Measurements from ENCODE around the gene FAM229A.

Gene FAM229A

DNA sequence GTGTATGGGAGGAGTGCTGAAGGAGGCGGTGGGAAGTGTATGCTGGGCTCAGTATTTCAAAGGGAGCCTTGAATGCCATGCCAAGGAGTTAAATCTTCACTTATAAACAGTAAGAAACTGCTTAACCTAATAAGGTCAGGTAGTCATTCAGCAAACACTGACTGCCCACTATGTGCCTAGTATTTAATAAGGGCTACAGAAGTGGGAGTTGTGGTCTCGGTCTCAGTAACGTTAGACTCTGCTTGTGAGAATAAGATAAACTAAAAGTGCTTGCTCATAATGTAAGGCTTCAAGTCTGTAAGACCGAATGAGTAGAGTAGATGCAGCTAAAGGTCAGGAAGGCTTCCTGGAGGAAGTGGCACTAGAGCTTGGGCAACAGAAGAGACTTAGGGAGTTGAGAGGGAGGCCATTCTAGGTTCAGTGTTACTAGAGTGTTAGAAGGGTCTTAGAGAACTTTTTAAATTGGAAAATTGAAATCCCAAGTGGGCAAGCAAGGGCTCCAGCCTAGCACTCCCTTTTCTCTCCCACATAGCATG lies 32.3 kb downstream of the FAM229A start:
- no peak for DNase-seq

DNA sequence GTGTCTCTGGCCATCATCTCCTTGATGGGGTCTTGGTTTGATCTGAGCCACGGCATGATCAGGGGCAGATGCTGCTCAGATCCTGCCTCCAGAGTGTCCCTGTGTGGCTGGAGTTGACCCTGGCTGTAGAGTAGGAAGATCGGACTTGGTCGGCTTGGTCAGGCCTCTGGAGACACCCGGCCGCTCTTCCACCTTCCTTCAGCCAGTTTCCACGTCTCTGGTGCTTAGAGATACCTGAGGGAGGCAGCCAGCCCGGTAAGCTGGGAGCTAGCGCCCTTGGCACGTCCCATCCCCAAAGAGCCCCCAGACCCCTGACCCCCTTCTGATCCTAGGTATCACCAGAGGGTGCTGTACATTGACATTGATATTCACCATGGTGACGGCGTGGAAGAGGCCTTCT lies 35.1 kb downstream of the FAM229A start:
- DNase-seq = no peak

DNA sequence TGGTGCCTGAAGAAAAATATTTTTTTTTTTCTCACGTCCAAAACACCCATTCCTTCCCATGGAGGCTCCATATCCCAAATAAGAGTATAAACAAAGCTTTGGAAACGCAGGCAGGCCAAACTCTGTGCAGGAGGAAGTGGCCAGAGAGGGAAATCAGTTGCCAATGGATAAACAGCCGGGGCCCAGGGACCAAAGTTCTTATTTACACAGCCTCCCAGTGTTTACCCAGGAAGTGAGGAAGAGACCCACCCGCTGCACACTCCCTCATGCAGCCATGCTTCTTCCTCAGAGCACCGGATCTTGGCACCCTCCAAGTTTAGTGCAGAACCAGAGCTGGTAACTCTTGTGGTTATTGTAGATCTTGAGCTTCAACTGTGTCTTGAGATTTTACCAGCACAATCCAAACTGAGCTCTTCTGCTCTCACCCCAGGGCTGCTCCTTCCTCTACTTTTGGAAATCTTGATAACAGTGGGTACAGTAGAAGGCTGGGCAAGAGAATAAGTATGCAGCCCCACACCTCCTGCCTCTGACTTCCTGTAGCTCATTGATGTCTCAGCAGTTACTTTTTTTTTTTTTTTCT lies 40.5 kb downstream of the FAM229A start:
- no peak for DNase-seq

DNA sequence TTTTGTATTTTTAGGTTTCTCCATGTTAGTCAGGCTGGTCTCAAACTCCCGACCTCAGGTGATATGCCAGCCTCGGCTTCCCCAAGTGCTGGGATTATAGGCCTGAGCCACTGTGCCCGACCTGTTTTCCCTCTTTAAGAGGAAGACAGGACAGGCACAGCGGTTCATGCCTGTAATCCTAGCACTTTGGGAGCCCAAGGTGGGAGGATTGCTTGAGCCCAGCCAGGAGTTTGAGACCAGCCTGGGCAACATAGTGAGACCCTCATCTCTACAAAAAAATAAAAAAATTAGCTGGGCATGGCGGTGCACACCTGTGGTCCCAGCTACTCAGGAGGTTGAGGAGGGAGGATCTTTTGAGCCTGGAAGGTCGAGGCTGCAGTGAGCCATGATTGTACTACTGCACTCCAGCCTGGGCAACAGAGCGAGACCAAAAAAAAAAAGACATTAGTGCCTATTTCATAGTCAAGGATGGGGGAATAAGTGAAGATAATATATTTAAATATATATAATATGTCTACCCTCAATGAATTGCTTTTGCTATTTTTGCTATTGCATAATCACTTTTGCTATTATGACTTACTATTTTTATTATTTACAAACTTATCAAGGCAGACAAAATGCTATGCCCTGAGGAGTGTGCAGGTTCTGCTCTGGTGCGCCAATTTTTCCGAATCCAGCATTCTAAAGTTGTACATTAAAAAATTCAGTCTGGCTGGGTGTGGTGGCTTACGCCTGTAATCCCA lies 44.0 kb downstream of the FAM229A start:
- DNase-seq = no peak

DNA sequence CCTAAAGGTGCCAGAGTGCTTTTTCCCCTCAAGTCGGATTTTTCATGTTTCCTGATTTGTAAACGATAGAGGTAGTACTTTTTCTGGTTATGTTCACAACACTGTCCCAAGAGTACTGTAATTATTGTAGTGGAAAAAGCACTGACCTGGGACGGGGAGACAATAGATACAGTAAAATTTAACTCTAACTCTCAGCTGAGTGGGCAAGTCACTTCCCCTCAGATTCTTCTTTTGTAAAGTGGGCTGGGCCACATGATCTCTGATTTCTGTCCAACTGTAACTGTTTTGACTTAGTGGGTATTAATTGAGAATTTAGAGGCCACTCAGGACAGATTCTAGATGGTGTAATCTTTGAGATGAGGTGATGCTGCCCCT lies 45.4 kb downstream of the FAM229A start:
- DNase-seq = no peak

DNA sequence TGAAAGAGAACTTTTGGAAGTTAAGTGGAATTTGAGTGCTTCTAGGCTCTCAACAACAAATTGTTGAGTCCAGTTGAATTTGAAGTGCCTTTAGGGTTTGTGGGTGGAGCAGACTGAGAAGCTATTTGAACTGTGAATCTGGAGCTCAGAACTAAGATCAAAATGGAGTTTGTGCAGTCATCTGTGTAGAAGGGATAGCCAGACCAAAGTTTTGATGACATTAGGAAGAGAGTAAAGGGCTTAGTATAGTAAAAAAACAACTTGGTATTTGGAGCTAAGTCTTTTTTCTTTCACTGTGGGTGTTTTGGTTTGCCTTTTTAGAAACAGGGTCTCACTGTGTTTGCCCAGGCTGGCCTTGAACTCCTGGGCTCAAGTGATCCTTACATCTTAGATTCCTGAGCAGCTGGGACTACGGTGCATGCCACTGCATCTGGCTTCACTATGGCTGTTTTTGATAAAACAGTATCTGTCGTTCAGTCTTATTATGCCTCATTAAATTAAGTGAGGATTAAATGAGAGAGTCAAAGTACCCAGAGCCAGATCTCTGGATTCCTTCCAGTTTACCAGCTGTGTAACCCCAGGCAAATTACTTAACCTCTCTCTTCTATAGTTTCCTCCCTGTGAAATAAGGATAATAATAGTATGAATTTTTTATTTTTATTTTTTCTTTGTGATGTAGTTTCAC lies 50.4 kb downstream of the FAM229A start:
- DNase-seq = no peak

Data from inflammatory macrophage (primary cell).